IPS-18c (cell line): ENCODE results near the gene RABL2A.
"Not testable (repeated sequence)": the region's sequence is repeated elsewhere in the genome, so short reads cannot be mapped to it uniquely, and the experiment has no call there.

ENCODE experiments used
- H3K4me3 ChIP-seq: 2 replicates; pipeline ENCODE4 v1.7.0; 2013; ENCODE audit warnings: low read depth, mild to moderate bottlenecking, low read length, moderate library complexity; ENCODE audit not compliant: insufficient read depth
- H3K9me3 ChIP-seq: one replicate; pipeline ENCODE4 v1.6.1; 2013; ENCODE audit warnings: mild to moderate bottlenecking, low read length, moderate library complexity; ENCODE audit not compliant: control insufficient read depth, insufficient read depth

Gene RABL2A

GRCh38 chr2:113626616-113627330, at the start of gene RABL2A:
Gene RABL2A (plus strand): TSS chr2:113627266. CDS start chr2:113628607, 1,341 bp downstream.
- peak within 1 kb of the TSS; percentile 43; the same call in 1 of the 2 replicates for H3K4me3 ChIP-seq

GRCh38 chr2:113578508-113578907, 48.6 kb upstream of the RABL2A start:
- not testable (repeated sequence) for H3K9me3 ChIP-seq, H3K4me3 ChIP-seq

More at GRCh38 chr2:113626616-113627330, at the start of gene RABL2A:
- not testable (repeated sequence) for H3K9me3 ChIP-seq

- H3K9me3 ChIP-seq, H3K4me3 ChIP-seq: not testable (repeated sequence)
Measured at GRCh38 chr2:113582473-113582872, 44.6 kb upstream of the RABL2A start.

- H3K9me3 ChIP-seq, result not testable (repeated sequence)
- H3K4me3 ChIP-seq, result peak overlapping the region; percentile 85
Measured at GRCh38 chr2:113583521-113584225, 43.4 kb upstream of the RABL2A start.

GRCh38 chr2:113584311-113585092, 42.6 kb upstream of the RABL2A start:
- not testable (repeated sequence) for H3K9me3 ChIP-seq
- peak overlapping the region; percentile 34; the same call in 1 of the 2 replicates for H3K4me3 ChIP-seq

GRCh38 chr2:113587201-113587600, 39.9 kb upstream of the RABL2A start:
- H3K4me3 ChIP-seq, H3K9me3 ChIP-seq: not testable (repeated sequence)

- H3K4me3 ChIP-seq, H3K9me3 ChIP-seq: not testable (repeated sequence)
Measured at GRCh38 chr2:113589591-113589990, 37.5 kb upstream of the RABL2A start.

GRCh38 chr2:113591926-113592325, 35.1 kb upstream of the RABL2A start:
- not testable (repeated sequence) for H3K4me3 ChIP-seq, H3K9me3 ChIP-seq

GRCh38 chr2:113593280-113593679, 33.8 kb upstream of the RABL2A start:
- H3K9me3 ChIP-seq, H3K4me3 ChIP-seq: not testable (repeated sequence)

GRCh38 chr2:113595725-113596124, 31.3 kb upstream of the RABL2A start:
- H3K4me3 ChIP-seq, H3K9me3 ChIP-seq: not testable (repeated sequence)

- H3K4me3 ChIP-seq, result not testable (repeated sequence)
Measured at GRCh38 chr2:113597164-113597563, 29.9 kb upstream of the RABL2A start.

GRCh38 chr2:113597572-113597971, 29.5 kb upstream of the RABL2A start:
- not testable (repeated sequence) for H3K9me3 ChIP-seq, H3K4me3 ChIP-seq

More at GRCh38 chr2:113597164-113597563, 29.9 kb upstream of the RABL2A start:
- not testable (repeated sequence) for H3K9me3 ChIP-seq

GRCh38 chr2:113598180-113598579, 28.9 kb upstream of the RABL2A start:
- not testable (repeated sequence) for H3K9me3 ChIP-seq, H3K4me3 ChIP-seq

- H3K4me3 ChIP-seq, H3K9me3 ChIP-seq: not testable (repeated sequence)
Measured at GRCh38 chr2:113598738-113599137, 28.3 kb upstream of the RABL2A start.

GRCh38 chr2:113599208-113599607, 27.9 kb upstream of the RABL2A start:
- not testable (repeated sequence) for H3K4me3 ChIP-seq, H3K9me3 ChIP-seq

- H3K4me3 ChIP-seq, H3K9me3 ChIP-seq: not testable (repeated sequence)
Measured at GRCh38 chr2:113602040-113602769, 24.9 kb upstream of the RABL2A start.

- H3K4me3 ChIP-seq, result peak overlapping the region; percentile 60; the same call in 1 of the 2 replicates
- peaks cover 4% of the 10 kb centered on the region for H3K9me3 ChIP-seq
Measured at GRCh38 chr2:113602869-113603466, 24.1 kb upstream of the RABL2A start.
